Ovary (tissue), 9 donors: ENCODE measurements around the gene ETV5. TPM values are rescaled to one million over a fixed set of nuclear protein-coding genes. Genes with fewer than 3 reads are reported as not detected.

Source experiments
- DNase-seq, 5 donors: peaks; one replicate each; pipeline ENCODE4 v3.0.0-alpha.2; 2019 to 2020
- H3K27ac ChIP-seq, 2 donors: fragments of 200-600 bp; one replicate each; pipeline versions ENCODE4 v1.5.1 to v1.8.0; 2019 to 2022
- H3K27me3 ChIP-seq: fragments of 200-600 bp; one replicate; pipeline ENCODE4 v1.8.0; 2022
- H3K36me3 ChIP-seq: fragments of 200-600 bp; sonication (generic); one replicate; pipeline ENCODE4 v1.5.1; 2019
- H3K4me1 ChIP-seq: one replicate; pipeline ENCODE4 v1.8.1; 2013; ENCODE audit warnings: mild to moderate bottlenecking, moderate library complexity; ENCODE audit not compliant: insufficient read depth
- H3K4me3 ChIP-seq: fragments of 200-600 bp; sonication (generic); one replicate; pipeline ENCODE4 v1.5.1; 2017
- H3K9me3 ChIP-seq, 2 donors: fragments of 200-600 bp in 1 of 2; sonication (generic) in 1 of 2; one replicate each; pipeline versions ENCODE4 v1.5.1 to v1.8.1; 2013 to 2019; ENCODE audit warnings: mild to moderate bottlenecking in 1 of 2, moderate library complexity in 1 of 2
- EP300 ChIP-seq: sonication (generic); formaldehyde crosslinking; IDR thresholded peaks from one replicate; pipeline ENCODE4 v1.6.1; 2017; ENCODE audit warnings: antibody characterized with exemption
- POLR2A ChIP-seq: fragments of 450-650 bp; IDR thresholded peaks from one replicate; pipeline ENCODE4 v1.6.1; 2017; ENCODE audit warnings: antibody characterized with exemption, mild to moderate bottlenecking, moderate library complexity
- WGBS, 3 donors: extraction: QIAGEN DNeasy Blood & Tissue Kit in 1 of 3; methylation state at CpG; one replicate each; pipeline versions ENCODE4 v1.1.5 to v1.1.7; 2013 to 2017; 5-methylcytosine and 5-hydroxymethylcytosine counted together
- intact Hi-C, 4 donors: fragments of 100-400 bp; cut with DNase I; formaldehyde crosslinking; loops; one replicate each; pipeline versions ENCODE4 v1.11.0 to v1.15.1; 2022 to 2023
- polyA plus RNA-seq, 2 donors: library from polyadenylated mRNA; stranded (reverse); fragments of 200-250 nt in 1 of 2; fragments of 350-450 nt in 1 of 2; fragmentation: Illumina TruSeq in 1 of 2; extraction: RNeasy Lipid Tissue Mini Kit (QIAGEN cat#74804) in 1 of 2; gene quantifications; one replicate each; pipeline ENCODE4 v1.2.3, GENCODE V29; 2013 to 2014
- total RNA-seq, 7 donors: library from RNA; depleted of rRNA in 2 of 7; stranded (reverse); fragments of >200 nt in 2 of 7; fragmentation: NEBNext Ultra II Directional in 3 of 7; extraction: Animal tissue kit (Norgen Biotek cat#: 25700) in 3 of 7; gene quantifications; one replicate each; pipeline versions ENCODE4 v1.1.0 to v1.2.4, GENCODE V29; 2016 to 2023
- TF ChIP-seq, protein P1 (sequence below), 3 donors: fragments of 450-650 bp in 2 of 3; fragments of 200-600 bp in 1 of 3; IDR thresholded peaks; one replicate each; pipeline versions ENCODE4 v1.5.1 to v1.8.0; 2016 to 2022; ENCODE audit warnings: antibody characterized with exemption in 3 of 3, mild to moderate bottlenecking in 1 of 3
- donor health status: DM: no; HTN: no; CAD: no; lungs with moderate emphysema.
- donor health status: DM: no; HTN: no; CAD: no.
- donor health status: Bipolar disorder and iron deficiency.
- donor health status: DM: yes; HTN: yes; CAD: no.
- donor health status: DM: no; HTN: no; CAD: no.
- donor health status: DM: yes; HTN: yes; CAD: no.

The ETV5 gene
- total and polyA plus RNA-seq, 9 donors: 1.8 to 20.4 (median 6.6) TPM

- H3K4me1 ChIP-seq: no peaks in the 10 kb centered on the region
- no peaks in the 10 kb centered on the region for H3K36me3 ChIP-seq
- TF ChIP-seq, protein P1, sequence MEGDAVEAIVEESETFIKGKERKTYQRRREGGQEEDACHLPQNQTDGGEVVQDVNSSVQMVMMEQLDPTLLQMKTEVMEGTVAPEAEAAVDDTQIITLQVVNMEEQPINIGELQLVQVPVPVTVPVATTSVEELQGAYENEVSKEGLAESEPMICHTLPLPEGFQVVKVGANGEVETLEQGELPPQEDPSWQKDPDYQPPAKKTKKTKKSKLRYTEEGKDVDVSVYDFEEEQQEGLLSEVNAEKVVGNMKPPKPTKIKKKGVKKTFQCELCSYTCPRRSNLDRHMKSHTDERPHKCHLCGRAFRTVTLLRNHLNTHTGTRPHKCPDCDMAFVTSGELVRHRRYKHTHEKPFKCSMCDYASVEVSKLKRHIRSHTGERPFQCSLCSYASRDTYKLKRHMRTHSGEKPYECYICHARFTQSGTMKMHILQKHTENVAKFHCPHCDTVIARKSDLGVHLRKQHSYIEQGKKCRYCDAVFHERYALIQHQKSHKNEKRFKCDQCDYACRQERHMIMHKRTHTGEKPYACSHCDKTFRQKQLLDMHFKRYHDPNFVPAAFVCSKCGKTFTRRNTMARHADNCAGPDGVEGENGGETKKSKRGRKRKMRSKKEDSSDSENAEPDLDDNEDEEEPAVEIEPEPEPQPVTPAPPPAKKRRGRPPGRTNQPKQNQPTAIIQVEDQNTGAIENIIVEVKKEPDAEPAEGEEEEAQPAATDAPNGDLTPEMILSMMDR (IDR thresholded peaks at IDR 0.05): no peak
- H3K4me3 ChIP-seq: no peak overlapping the region
- intact Hi-C loops: no loop called here
- H3K27ac ChIP-seq: no peak overlapping the region
- H3K9me3 ChIP-seq: no peaks in the 10 kb centered on the region
- no peak for DNase-seq
- H3K27me3 ChIP-seq: no peaks in the 10 kb centered on the region
- WGBS, 3 donors: 90 to 91% (median 91%) methylated on average over 2 of the region's 2 CpGs
These were observed 18.0 kb downstream of the ETV5 start for GRCh38 chr3:186090901-186091300.

- 89 to 94% (median 93%) methylated on average over 2 of the region's 2 CpGs for WGBS, 3 donors
These were observed 20.6 kb downstream of the ETV5 start for GRCh38 chr3:186088335-186088734.

GRCh38 chr3:186084264-186084663 is 24.6 kb downstream of the ETV5 start:
- Histone ChIP-seq H3K27ac (no peak overlapping the region), H3K4me1 (no peaks in the 10 kb centered on the region), H3K36me3 (no peaks in the 10 kb centered on the region), H3K27me3 (no peaks in the 10 kb centered on the region), H3K9me3 (no peaks in the 10 kb centered on the region), H3K4me3 (no peak overlapping the region)
- no peak for DNase-seq
- TF ChIP-seq POLR2A (no peak), EP300 (no peak)
- TF ChIP-seq, protein P1 (IDR thresholded peaks at IDR 0.05): no peak
- intact Hi-C loops: no loop called here
- 89 to 92% (median 91%) methylated on average over 4 of the region's 4 CpGs for WGBS, 3 donors

More at GRCh38 chr3:186088335-186088734, 20.6 kb downstream of the ETV5 start:
- intact Hi-C loops: no loop called here
- TF ChIP-seq POLR2A: no peak
- no peak for TF ChIP-seq EP300
- TF ChIP-seq, protein P1 (IDR thresholded peaks at IDR 0.05): no peak
- Histone ChIP-seq H3K27me3 (no peaks in the 10 kb centered on the region), H3K36me3 (no peaks in the 10 kb centered on the region), H3K4me3 (no peak overlapping the region), H3K4me1 (no peaks in the 10 kb centered on the region), H3K9me3 (no peaks in the 10 kb centered on the region), H3K27ac (no peak overlapping the region)
- DNase-seq: no peak

DNA sequence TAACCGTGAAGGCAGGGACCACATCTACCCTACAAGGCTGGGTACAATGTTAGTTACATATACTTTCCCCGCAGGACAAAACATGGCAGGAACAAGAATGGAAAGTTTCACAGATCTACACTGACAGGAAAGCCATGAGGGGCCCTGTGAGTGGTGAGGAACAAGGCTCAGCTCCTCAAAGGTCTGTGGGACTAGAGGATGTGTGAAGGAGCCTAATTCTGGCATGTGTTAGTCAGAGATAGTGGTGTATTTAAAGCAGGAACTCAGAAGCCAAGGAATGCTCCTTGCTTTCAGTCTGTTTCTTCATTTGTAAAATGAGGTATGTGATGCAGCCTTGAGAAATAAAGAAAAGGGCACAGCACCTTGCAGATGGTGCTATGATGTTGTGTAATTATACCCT is 25.1 kb downstream of the ETV5 start:
- intact Hi-C loops: no loop called here
- 93 to 96% (median 94%) methylated on average over 2 of the region's 2 CpGs for WGBS, 3 donors
- H3K27ac ChIP-seq: no peak overlapping the region
- H3K4me1 ChIP-seq: no peaks in the 10 kb centered on the region
- H3K27me3 ChIP-seq: no peaks in the 10 kb centered on the region
- H3K9me3 ChIP-seq: no peaks in the 10 kb centered on the region
- no peak overlapping the region for H3K4me3 ChIP-seq
- no peak for DNase-seq
- no peaks in the 10 kb centered on the region for H3K36me3 ChIP-seq
- TF ChIP-seq, protein P1 (IDR thresholded peaks at IDR 0.05): no peak
- TF ChIP-seq EP300 (no peak), POLR2A (no peak)

DNA sequence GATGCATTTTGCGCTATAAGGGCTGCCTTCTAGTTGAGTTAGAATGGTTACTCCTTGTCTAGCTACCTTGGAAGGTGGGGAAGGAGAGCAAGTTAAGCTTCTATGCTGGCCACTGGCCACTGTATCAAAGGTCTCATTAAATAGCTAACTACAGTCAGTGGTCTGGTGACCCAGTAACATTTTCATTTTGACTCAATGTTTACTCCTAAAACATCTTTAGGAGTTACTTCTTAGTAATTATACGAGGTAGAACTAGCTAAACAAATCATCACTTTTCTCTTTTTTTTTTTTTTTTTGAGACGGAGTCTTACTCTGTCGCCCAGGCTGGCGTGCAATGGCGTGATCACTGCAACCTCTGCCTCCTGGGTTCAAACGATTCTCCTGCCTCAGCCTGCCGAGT is 26.7 kb downstream of the ETV5 start:
- Histone ChIP-seq H3K9me3 (no peaks in the 10 kb centered on the region), H3K27me3 (no peaks in the 10 kb centered on the region), H3K27ac (no peak overlapping the region), H3K4me1 (peaks cover 1% of the 10 kb centered on the region), H3K36me3 (no peaks in the 10 kb centered on the region), H3K4me3 (no peak overlapping the region)
- no peak for TF ChIP-seq EP300
- TF ChIP-seq, protein P1 (IDR thresholded peaks at IDR 0.05): no peak
- no peak for TF ChIP-seq POLR2A
- 93 to 96% (median 94%) methylated on average over 8 of the region's 8 CpGs for WGBS, 3 donors
- intact Hi-C loops: no loop called here
- no peak for DNase-seq
